GM19395 (cell line): Measurements from ENCODE around the gene PPM1K.
A peak's percentile ranks its signal among the peaks of the same experiment; 100 is the strongest.
"Not testable (repeated sequence)": the region's sequence is repeated elsewhere in the genome, so short reads cannot be mapped to it uniquely, and the experiment has no call there.

Experiments
- ATAC-seq: cut with Tn5 transposase; IDR thresholded peaks from one replicate; pipeline ENCODE4 v1.9.1; 2021; ENCODE audit warnings: mild to moderate bottlenecking, moderate library complexity; ENCODE audit not compliant: unreplicated experiment

The PPM1K gene

DNA sequence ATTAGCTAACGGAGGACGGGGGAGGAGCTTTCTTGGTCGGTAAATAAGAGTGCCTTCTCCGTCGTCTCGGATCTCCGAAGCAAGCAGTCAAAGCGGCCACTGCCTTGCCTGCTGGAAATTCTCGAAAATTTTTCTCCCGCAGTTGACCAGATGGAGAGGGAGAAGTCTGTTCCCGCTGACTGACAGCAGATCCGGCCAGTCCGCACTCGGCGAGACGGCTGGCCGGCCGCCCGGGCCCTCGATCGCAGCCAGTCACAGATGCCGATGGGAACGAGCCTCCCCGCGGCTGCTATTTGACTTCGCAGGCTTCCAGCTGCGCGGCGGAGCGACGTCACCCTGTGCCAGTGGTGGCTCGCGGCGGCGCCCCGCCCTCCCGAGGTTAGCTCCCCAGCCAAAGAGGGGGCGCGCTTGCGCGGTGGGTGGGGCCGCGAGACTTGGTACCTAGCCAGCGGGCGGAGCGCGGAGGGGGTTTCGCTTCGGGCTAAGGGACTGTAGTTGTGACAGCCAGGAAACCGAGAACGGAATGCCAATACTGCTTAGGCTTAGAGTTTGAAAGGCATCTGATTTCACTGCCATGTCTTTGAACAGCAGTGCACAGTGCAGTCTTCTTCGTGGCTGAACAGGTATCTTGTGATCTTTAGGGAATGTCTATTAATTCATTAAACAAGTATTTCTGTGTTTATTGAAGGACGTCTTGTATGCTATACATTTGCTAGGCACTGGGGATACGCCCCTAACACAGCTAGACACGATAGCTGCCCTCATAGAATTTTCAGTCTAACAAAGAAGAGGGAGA lies at the start of gene PPM1K:
Gene PPM1K (minus strand): TSS at position 123 of the 796 bp plus-strand sequence. CDS start 5,978 bp downstream, outside the sequence.
- ATAC-seq: peak; percentile 80

DNA sequence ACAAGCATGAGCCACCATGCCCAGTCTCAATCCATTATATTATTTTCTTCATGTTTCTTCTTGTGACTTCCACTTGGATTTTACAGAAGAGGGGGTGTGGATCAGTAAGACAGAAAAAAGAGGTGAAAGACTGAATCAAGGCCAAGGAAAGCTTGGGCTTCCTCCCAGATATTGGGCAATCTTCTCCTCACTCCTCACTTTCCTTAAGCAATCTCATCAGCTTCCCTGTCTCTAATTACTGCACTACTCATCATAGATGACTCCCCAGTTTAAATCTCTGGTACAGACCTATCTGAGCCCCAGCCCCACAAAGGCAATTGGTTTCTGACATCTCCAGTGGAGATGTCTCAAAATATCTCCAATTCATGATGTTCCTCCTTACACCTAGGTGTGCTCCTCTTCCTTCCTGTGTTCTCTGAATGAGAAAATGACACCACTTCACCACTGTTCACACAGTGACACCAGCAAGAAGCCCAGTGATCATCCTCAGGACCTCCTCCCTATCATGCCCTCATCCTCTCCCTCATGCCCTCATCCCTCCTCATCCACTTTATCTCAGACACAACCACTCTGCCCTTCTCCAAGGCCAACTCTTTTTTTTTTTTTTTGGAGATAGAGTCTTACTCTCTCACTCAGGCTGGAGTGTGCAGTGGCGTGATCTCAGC lies 49.5 kb upstream of the PPM1K start:
- ATAC-seq: no peak

DNA sequence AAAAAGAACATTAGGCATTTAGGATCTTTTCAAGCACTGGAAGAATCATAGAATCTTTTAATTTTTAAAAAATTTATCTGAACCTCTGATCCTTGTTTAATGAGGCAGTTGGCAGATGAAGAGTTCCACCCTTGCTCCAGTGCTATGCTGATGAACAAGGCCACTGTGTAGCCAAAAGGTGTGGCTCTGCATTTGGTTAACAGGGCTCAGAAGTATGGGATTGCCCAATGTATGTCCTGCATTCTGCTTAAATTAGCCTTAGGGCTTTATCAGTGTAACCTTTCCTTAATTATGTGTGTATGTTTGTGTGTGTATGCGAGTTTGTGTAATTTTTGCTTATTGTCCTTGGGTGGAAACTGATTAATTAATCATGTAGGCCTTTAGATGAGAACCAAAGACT lies 43.3 kb upstream of the PPM1K start:
- ATAC-seq: no peak

DNA sequence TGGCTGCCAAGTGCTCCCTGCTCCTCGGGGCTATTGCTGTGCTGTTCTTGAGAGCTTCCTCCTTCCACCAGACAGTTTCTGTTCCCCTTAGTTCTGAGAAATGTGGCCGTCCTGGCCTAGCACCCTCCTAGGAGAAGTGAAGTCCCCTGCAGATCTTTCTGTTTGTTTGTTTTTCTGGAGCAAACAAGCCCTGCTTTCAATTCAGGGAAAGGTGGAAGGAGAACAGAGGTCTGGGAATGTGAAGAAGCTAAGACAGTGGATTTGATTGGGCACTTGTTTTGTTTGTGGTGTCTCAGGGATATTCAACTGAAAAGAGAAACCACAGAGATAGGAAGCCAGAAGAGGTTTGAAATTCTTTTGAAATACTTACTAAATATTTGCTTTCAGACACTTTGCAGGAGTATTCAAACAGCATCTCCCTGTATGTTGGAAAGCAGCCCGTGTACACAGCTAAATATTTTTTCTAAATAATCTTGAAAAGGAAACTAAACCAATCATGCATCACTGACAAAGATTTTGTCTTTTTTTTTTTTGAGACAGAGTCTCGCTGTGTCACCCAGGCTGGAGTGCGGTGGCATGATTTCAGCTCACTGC lies 36.5 kb upstream of the PPM1K start:
- ATAC-seq: peak; percentile 99

DNA sequence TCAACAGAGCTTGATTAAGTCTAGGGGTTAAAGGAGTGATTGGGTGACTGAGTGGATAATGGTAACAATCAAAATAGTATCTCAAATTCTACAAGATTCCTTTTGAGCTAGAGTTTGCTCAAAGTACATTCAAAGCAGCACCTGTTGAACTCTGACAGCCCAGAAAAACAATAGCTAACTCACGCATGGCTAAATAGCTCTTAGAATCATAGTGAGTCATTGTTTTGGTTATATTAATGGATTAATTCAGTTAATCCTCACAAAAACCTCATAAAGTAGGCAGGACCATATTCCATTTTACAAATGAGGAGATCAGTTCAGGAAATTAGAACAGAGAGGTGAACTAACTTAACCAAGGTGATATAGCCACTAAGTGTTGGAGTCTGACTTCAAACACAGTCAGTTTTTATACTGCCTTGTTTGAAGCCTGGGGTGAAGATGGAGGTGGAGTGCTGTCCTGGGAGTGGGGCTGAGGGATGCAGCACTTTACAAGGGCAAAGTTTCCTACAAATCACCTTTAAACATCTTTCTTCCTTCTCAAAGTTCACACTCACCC lies 35.9 kb upstream of the PPM1K start:
- ATAC-seq: peak; percentile 63

- no peak for ATAC-seq
Observed at GRCh38 chr4:88318751-88319350, 34.5 kb upstream of the PPM1K start.

GRCh38 chr4:88315460-88316017 lies 31.2 kb upstream of the PPM1K start:
- no peak for ATAC-seq

DNA sequence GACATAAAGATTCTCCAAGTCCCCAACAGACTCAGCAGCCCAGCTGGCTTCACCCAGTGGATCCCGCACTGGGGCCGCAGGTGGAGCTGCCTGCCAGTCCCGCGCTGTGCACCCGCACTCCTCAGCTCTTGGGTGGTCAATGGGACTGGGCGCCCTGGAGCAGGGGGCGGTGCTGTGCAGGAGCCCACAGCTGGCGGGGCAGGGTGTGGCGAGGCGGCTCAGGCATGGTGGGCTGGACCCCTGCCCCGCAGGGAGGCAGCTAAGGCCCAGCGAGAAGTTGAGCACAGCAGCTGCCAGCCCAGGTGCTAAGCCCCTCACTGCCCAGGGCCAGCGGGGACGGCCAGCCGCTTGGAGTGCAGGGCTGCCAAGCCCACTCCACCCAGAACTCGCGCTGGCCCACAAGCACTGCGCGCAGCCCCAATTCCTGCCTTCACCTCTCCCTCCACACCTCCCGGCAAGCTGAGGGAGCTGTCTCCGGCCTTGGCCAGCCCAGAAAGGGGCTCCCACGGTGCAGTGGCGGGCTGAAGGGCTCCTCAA lies 28.8 kb upstream of the PPM1K start:
- not testable (repeated sequence) for ATAC-seq

- no peak for ATAC-seq
Observed at GRCh38 chr4:88308587-88308986, 24.2 kb upstream of the PPM1K start.

DNA sequence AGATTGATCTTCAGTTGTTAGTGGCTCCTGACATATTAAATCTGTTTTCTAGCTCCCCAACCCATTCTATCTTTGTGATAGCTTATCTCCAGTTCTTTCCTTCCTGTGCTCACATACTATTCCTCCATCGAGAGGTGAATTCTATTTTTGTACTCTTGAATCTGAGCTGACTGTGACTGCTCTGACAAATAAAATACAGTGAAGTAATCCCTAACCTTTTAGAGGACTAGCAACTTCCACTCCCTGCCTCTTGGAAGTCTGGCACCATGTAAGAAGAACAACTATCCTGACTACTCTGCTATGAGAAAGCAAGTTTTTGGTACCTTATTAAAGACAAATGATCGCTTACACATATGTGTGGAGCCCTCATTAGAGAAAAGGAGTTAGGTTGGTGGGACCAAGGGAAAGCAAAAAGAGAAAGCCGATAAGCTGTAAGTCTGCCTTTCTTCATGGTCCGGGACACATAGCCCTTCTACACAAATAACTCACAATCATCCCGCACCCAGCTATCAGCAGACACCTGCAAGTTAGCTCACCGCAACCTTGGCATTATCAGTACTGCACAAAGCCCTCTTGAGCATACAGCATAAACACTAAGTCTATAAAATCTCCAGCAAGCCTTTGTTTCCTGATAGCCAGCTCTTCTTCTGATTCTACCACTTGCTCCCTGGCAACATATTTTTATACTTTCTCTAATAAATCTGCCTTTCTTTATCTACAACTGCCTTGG lies 13.5 kb upstream of the PPM1K start:
- no peak for ATAC-seq

DNA sequence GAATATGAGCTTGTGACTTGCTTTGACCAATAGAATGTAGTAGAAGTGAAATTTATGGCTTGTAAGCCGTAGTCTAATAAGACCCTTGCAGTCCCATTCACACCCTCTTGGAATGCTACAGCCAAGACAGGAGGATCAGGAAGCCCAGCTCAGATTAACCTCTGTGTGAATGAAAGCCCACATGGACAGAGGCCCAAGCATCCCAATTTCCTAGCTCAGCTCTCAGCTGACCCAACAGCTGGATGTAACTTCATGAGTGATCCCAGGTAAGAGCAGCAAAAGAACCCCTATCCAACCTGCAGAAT lies 12.8 kb upstream of the PPM1K start:
- ATAC-seq: no peak

DNA sequence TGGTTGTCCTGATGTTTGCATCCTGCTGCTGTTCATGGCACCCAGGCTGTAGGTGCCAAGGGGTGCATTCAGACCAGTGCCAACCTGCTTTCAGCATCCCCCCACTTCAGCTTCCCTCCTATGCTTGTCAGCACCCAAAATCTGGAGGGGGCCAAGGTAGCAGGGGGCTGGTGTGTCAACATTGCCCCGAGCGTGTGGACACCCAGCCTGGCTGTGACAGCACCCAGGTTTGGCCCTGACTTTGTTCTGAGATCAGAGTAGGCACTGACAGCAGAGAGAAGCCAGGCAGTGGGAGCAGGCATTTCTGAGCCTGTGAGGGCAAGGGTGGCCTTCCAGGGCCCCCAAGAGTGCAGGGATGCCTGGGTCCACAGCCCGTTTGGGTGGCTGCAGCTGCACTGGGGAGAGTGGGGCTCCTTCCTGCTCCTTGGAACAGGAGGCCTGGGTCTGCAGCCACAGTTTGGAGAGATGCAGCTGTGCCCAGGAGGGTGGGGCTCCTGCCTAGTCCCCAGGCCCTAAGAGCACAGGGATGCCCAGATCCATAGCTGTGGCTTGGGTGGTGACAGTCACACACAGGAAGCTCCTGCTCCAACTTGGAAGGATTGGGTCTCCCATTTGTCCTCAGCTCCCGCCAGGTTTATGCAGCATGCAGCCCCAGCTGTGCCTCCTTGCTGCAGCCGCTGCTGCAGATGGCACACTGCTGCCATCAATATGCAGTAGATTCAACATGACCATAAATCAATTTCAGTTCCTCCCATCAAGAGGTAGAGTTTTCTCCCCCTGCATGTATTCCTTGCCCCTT lies 12.3 kb upstream of the PPM1K start:
- no peak for ATAC-seq

DNA sequence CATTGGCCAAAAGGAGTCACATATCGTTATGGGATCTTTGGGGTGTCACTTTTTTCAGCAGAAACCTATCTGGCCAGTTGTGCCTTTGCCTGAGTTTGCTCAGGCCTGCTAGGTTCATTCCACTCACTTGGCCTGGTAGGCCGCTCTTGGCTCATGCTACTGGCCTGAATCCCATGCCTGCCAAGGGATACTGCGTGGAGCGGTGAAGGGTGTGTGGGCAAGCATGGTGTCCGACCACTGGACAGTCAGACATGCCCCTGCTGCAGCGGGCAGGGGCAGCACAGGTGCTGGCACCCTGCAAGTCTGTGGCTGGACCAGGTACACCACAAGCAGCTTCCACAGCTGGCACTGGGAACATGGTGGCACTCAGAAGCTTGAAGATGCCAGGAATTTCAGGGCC lies 11.3 kb upstream of the PPM1K start:
- no peak for ATAC-seq

- no peak for ATAC-seq
Observed at GRCh38 chr4:88291003-88291402, 6.6 kb upstream of the PPM1K start.

GRCh38 chr4:88286897-88287296 lies 2.5 kb upstream of the PPM1K start:
- ATAC-seq: no peak

GRCh38 chr4:88285235-88285653 lies 883 bp upstream of the PPM1K start:
- ATAC-seq: no peak

GRCh38 chr4:88283661-88284438 lies 511 bp downstream of the PPM1K start:
- peak; percentile 33 for ATAC-seq

GRCh38 chr4:88280228-88280795 lies 4.0 kb downstream of the PPM1K start:
- no peak for ATAC-seq
